ENCODE measurements around the gene ACP7.

ACP7 gene

GRCh38 chr19:39125554-39126311 lies 41.6 kb downstream of the ACP7 start, which contains the start of gene PAK4:
Gene PAK4 (plus strand): TSS chr19:39125786. CDS start chr19:39169554, 43,768 bp downstream.
- H3K4me1 ChIP-seq (ENCODE audit: insufficient read depth, low read length) = peaks cover 25% of the 10 kb centered on the region
- H4K20me1 ChIP-seq (ENCODE audit: insufficient read depth, low read length) = peaks cover 34% of the 10 kb centered on the region
- H3K79me2 ChIP-seq (ENCODE audit: insufficient read depth, low read length) = peaks cover 54% of the 10 kb centered on the region
- TF ChIP-seq EZH2 (IDR thresholded peaks at IDR 0.05; ENCODE audit: borderline replicate concordance, low read depth, low read length, severe bottlenecking) (no peak), CTCF (IDR thresholded peaks at IDR 0.05; ENCODE audit: borderline replicate concordance, extremely low read depth, low read length, poor library complexity, severe bottlenecking) (no peak)
- peak within 1 kb of the TSS; percentile 97 for H3K27ac ChIP-seq (ENCODE audit: low read length)
- peak within 1 kb of the TSS; percentile 99 for H2AFZ ChIP-seq (ENCODE audit: low read depth, low read length)
- H3K27me3 ChIP-seq (ENCODE audit: insufficient read depth, low read length, poor library complexity) = no peaks in the 10 kb centered on the region
- H3K4me2 ChIP-seq (ENCODE audit: insufficient read depth, low read length) = peak within 1 kb of the TSS; percentile 75
- H3K9me3 ChIP-seq (ENCODE audit: insufficient read depth, low read length, severe bottlenecking) = no peaks in the 10 kb centered on the region
- peak within 1 kb of the TSS; percentile 73 to 86; a peak in 3 of 4 replicates for H3K4me3 ChIP-seq (ENCODE audit: low read depth in 1 of 2, low read length in 2 of 2)
- peak; percentile 98 for DNase-seq
- ATAC-seq (ENCODE audit: insufficient read depth, low read depth) = peak; percentile 98
- no peaks in the 10 kb centered on the region for H3K36me3 ChIP-seq (ENCODE audit: insufficient read depth, low read length)
- peak within 1 kb of the TSS; percentile 81 for H3K9ac ChIP-seq (ENCODE audit: low read depth, low read length)

GRCh38 chr19:39126312-39127187 lies 42.4 kb downstream of the ACP7 start:
- Histone ChIP-seq H4K20me1 (ENCODE audit: insufficient read depth, low read length) (peaks cover 42% of the 10 kb centered on the region), H3K9me3 (ENCODE audit: insufficient read depth, low read length, severe bottlenecking) (no peaks in the 10 kb centered on the region), H3K4me3 (ENCODE audit: low read depth in 1 of 2, low read length in 2 of 2) (peak overlapping the region; percentile 73 to 86; a peak in 3 of 4 replicates), H3K4me2 (ENCODE audit: insufficient read depth, low read length) (peak overlapping the region; percentile 75), H2AFZ (ENCODE audit: low read depth, low read length) (peak overlapping the region; percentile 88), H3K4me1 (ENCODE audit: insufficient read depth, low read length) (peaks cover 25% of the 10 kb centered on the region), H3K27ac (ENCODE audit: low read length) (peak overlapping the region; percentile 97), H3K9ac (ENCODE audit: low read depth, low read length) (peak overlapping the region; percentile 81), H3K36me3 (ENCODE audit: insufficient read depth, low read length) (no peaks in the 10 kb centered on the region), H3K79me2 (ENCODE audit: insufficient read depth, low read length) (peaks cover 62% of the 10 kb centered on the region), H3K27me3 (ENCODE audit: insufficient read depth, low read length, poor library complexity) (no peaks in the 10 kb centered on the region)
- TF ChIP-seq EZH2 (IDR thresholded peaks at IDR 0.05; ENCODE audit: borderline replicate concordance, low read depth, low read length, severe bottlenecking) (no peak), CTCF (IDR thresholded peaks at IDR 0.05; ENCODE audit: borderline replicate concordance, extremely low read depth, low read length, poor library complexity, severe bottlenecking) (no peak)
- DNase-seq = no peak
- ATAC-seq (ENCODE audit: insufficient read depth, low read depth) = no peak

- Histone ChIP-seq H4K20me1 (ENCODE audit: insufficient read depth, low read length) (peaks cover 54% of the 10 kb centered on the region), H2AFZ (ENCODE audit: low read depth, low read length) (no peak overlapping the region), H3K36me3 (ENCODE audit: insufficient read depth, low read length) (no peaks in the 10 kb centered on the region), H3K27me3 (ENCODE audit: insufficient read depth, low read length, poor library complexity) (no peaks in the 10 kb centered on the region), H3K27ac (ENCODE audit: low read length) (no peak overlapping the region), H3K4me2 (ENCODE audit: insufficient read depth, low read length) (peak overlapping the region; percentile 75; the same call in 1 of the 2 replicates), H3K79me2 (ENCODE audit: insufficient read depth, low read length) (peaks cover 77% of the 10 kb centered on the region), H3K4me3 (ENCODE audit: low read depth in 1 of 2, low read length in 2 of 2) (no peak overlapping the region), H3K9me3 (ENCODE audit: insufficient read depth, low read length, severe bottlenecking) (no peaks in the 10 kb centered on the region), H3K9ac (ENCODE audit: low read depth, low read length) (no peak overlapping the region; the same call in 1 of the 2 replicates), H3K4me1 (ENCODE audit: insufficient read depth, low read length) (peaks cover 25% of the 10 kb centered on the region)
- TF ChIP-seq CTCF (IDR thresholded peaks at IDR 0.05; ENCODE audit: borderline replicate concordance, extremely low read depth, low read length, poor library complexity, severe bottlenecking) (no peak), EZH2 (IDR thresholded peaks at IDR 0.05; ENCODE audit: borderline replicate concordance, low read depth, low read length, severe bottlenecking) (no peak)
- ATAC-seq (ENCODE audit: insufficient read depth, low read depth) (no peak), DNase-seq (no peak)
Measured at GRCh38 chr19:39127812-39128515, 43.8 kb downstream of the ACP7 start.
